ENCODE data around the gene NAA16. TPM values are rescaled to one million over a fixed set of nuclear protein-coding genes. Genes with fewer than 3 reads are reported as not detected.

NAA16 gene
- total and polyA plus RNA-seq, 2 of the 4 experiments (the other 2 are of a cell fraction), result 6.6 to 8.8 TPM

DNA sequence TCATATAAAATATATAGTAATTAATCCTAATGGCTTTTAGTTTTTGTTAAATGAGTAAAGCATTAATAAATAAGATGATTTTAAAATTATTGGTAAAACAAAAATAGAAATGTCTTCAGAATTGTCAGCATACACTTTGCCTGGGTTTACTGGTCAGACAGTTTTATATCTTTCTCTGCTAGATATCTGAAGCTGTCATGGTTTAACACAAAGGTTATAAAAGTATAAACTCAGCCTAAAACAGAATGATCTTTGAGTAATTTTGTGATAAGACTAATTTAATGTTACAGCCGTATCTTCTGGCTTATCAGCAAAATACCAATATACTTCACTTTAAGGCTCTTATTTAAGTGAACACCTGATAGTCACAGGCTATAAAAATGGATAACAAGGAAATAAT lies 17.8 kb upstream of the NAA16 start:
- Histone ChIP-seq H3K4me3 (ENCODE audit: insufficient read depth, low read depth, low read length) (no peak overlapping the region), H3K18ac (ENCODE audit: low read depth, low read length) (no peak overlapping the region), H3K4me2 (ENCODE audit: low read depth, low read length) (no peak overlapping the region), H3K9me1 (ENCODE audit: insufficient read depth, low read length) (no peaks in the 10 kb centered on the region), H3K4me1 (ENCODE audit: control insufficient read depth, insufficient read depth, low read length) (no peaks in the 10 kb centered on the region), H3K4ac (ENCODE audit: low read depth, low read length) (no peak overlapping the region), H2BK20ac (ENCODE audit: low read depth, low read length) (no peak overlapping the region), H2BK5ac (ENCODE audit: low read depth, low read length, poor library complexity, severe bottlenecking) (no peak overlapping the region), H3K56ac (ENCODE audit: extremely low read depth, insufficient read depth, low read length) (no peak overlapping the region), H3K36me3 (ENCODE audit: control insufficient read depth, insufficient read depth, low read length) (no peaks in the 10 kb centered on the region), H2BK15ac (ENCODE audit: low read depth, low read length) (no peak overlapping the region), H4K5ac (ENCODE audit: low read depth, low read length) (no peak overlapping the region), H3K27ac (ENCODE audit: insufficient read depth, low read length) (no peak overlapping the region), H2AK9ac (replicated peaks; ENCODE audit: low read depth, low read length, poor library complexity) (no peak overlapping the region), H3K79me1 (ENCODE audit: low read depth in 1 of 2, low read length in 2 of 2) (no peaks in the 10 kb centered on the region), H4K20me1 (ENCODE audit: insufficient read depth, low read length) (no peaks in the 10 kb centered on the region), H3K23ac (ENCODE audit: low read depth, low read length) (no peak overlapping the region), H3K14ac (replicated peaks; ENCODE audit: low read depth, low read length) (no peak overlapping the region), H2AFZ (replicated peaks; ENCODE audit: low read length, poor library complexity) (no peak overlapping the region), H3K9ac (ENCODE audit: low read depth, low read length) (no peak overlapping the region), H4K8ac (ENCODE audit: low read depth in 2 of 2, low read length in 2 of 2) (no peak overlapping the region), H4K91ac (ENCODE audit: insufficient read depth, low read depth, low read length) (no peak overlapping the region), H2AK5ac (ENCODE audit: low read depth, low read length) (no peak overlapping the region), H2BK120ac (ENCODE audit: low read depth, low read length) (no peak overlapping the region), H3K9me3 (ENCODE audit: control insufficient read depth, insufficient read depth, low read length) (no peaks in the 10 kb centered on the region), H3K27me3 (ENCODE audit: control insufficient read depth, insufficient read depth, low read length) (no peaks in the 10 kb centered on the region)
- CTCF ChIA-PET, result interaction anchor here (0.6 kb wide), 1 partner anchor 85 kb away, joined by 4 read pairs; no protein-coding TSS in a partner anchor
- no CpG with 5 or more reads among the region's 1 CpG for WGBS, 2 experiments (ENCODE audit: extremely low coverage in 2 of 2, insufficient read length in 1 of 2)
- in situ Hi-C loops (cut with MboI; ENCODE audit: low sequenced_read_pairs) (no loop called here), dilution Hi-C loops (cut with HindIII; ENCODE audit: low sequenced_read_pairs, unreplicated experiment) (no loop called here), intact Hi-C loops (cut with micrococcal nuclease) (no loop called here)
- BruUV-seq (replicated peaks), result no TSS peak
- POLR2A ChIA-PET (ENCODE audit: unreplicated experiment), result no interaction called here
- TF ChIP-seq SMC3 (IDR thresholded peaks at IDR 0.05; ENCODE audit: low read depth, low read length), result no peak
- no peak for TF ChIP-seq MAZ (IDR thresholded peaks at IDR 0.05; ENCODE audit: borderline replicate concordance, low read depth, low read length)
- no peak for TF ChIP-seq CHD1 (IDR thresholded peaks at IDR 0.05; ENCODE audit: low read depth, low read length)
- TF ChIP-seq, protein P1, sequence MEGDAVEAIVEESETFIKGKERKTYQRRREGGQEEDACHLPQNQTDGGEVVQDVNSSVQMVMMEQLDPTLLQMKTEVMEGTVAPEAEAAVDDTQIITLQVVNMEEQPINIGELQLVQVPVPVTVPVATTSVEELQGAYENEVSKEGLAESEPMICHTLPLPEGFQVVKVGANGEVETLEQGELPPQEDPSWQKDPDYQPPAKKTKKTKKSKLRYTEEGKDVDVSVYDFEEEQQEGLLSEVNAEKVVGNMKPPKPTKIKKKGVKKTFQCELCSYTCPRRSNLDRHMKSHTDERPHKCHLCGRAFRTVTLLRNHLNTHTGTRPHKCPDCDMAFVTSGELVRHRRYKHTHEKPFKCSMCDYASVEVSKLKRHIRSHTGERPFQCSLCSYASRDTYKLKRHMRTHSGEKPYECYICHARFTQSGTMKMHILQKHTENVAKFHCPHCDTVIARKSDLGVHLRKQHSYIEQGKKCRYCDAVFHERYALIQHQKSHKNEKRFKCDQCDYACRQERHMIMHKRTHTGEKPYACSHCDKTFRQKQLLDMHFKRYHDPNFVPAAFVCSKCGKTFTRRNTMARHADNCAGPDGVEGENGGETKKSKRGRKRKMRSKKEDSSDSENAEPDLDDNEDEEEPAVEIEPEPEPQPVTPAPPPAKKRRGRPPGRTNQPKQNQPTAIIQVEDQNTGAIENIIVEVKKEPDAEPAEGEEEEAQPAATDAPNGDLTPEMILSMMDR (conservative IDR thresholded peaks at IDR 0.05; ENCODE audit: low read depth, low read length), result no peak
- TF ChIP-seq CEBPB (IDR thresholded peaks at IDR 0.05; ENCODE audit: low read depth, low read length), result no peak
- TF ChIP-seq, protein P2, sequence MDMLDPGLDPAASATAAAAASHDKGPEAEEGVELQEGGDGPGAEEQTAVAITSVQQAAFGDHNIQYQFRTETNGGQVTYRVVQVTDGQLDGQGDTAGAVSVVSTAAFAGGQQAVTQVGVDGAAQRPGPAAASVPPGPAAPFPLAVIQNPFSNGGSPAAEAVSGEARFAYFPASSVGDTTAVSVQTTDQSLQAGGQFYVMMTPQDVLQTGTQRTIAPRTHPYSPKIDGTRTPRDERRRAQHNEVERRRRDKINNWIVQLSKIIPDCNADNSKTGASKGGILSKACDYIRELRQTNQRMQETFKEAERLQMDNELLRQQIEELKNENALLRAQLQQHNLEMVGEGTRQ (IDR thresholded peaks at IDR 0.05; ENCODE audit: low read depth, low read length), result no peak
- no peak for TF ChIP-seq POLR2A (IDR thresholded peaks at IDR 0.05; ENCODE audit: low read depth, low read length)
- TF ChIP-seq BHLHE40 (IDR thresholded peaks at IDR 0.05; ENCODE audit: low read depth, low read length), result no peak
- no peak for TF ChIP-seq MXI1 (IDR thresholded peaks at IDR 0.05; ENCODE audit: borderline replicate concordance, low read depth, low read length)
- TF ChIP-seq RFX5 (IDR thresholded peaks at IDR 0.05; ENCODE audit: low read depth, low read length), result no peak
- TF ChIP-seq NFE2L2 (IDR thresholded peaks at IDR 0.05; ENCODE audit: low read depth, low read length), result no peak
- TF ChIP-seq MAFK (IDR thresholded peaks at IDR 0.05; ENCODE audit: low read depth, low read length), result no peak
- TF ChIP-seq, protein P3, sequence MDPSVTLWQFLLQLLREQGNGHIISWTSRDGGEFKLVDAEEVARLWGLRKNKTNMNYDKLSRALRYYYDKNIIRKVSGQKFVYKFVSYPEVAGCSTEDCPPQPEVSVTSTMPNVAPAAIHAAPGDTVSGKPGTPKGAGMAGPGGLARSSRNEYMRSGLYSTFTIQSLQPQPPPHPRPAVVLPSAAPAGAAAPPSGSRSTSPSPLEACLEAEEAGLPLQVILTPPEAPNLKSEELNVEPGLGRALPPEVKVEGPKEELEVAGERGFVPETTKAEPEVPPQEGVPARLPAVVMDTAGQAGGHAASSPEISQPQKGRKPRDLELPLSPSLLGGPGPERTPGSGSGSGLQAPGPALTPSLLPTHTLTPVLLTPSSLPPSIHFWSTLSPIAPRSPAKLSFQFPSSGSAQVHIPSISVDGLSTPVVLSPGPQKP (IDR thresholded peaks at IDR 0.05; ENCODE audit: borderline replicate concordance, low read depth, low read length), result no peak
- TF ChIP-seq RAD21 (IDR thresholded peaks at IDR 0.05; ENCODE audit: low read length), result no peak
- no peak for TF ChIP-seq FOS (IDR thresholded peaks at IDR 0.05; ENCODE audit: low read depth, low read length)
- no peak for TF ChIP-seq RCOR1 (IDR thresholded peaks at IDR 0.05; ENCODE audit: insufficient replicate concordance, low read length)
- no peak for DNase-seq
- ATAC-seq (ENCODE audit: low read depth), result no peak

Data from IMR-90 (cell line).